GM18519 (cell line): Measurements from ENCODE around the gene CPED1.
A peak's percentile ranks its signal among the peaks of the same experiment; 100 is the strongest.
"Not testable (repeated sequence)": the region's sequence is repeated elsewhere in the genome, so short reads cannot be mapped to it uniquely, and the experiment has no call there.

Source experiments
- ATAC-seq: cut with Tn5 transposase; IDR thresholded peaks from one replicate; pipeline ENCODE4 v1.9.1; 2021; ENCODE audit warnings: mild to moderate bottlenecking, moderate library complexity; ENCODE audit not compliant: unreplicated experiment, low FRiP score

The CPED1 gene

GRCh38 chr7:120979765-120980499 is 8.6 kb upstream of the CPED1 start:
- no peak for ATAC-seq

- ATAC-seq, result no peak
These were observed 7.4 kb upstream of the CPED1 start for GRCh38 chr7:120981117-120981516.

DNA sequence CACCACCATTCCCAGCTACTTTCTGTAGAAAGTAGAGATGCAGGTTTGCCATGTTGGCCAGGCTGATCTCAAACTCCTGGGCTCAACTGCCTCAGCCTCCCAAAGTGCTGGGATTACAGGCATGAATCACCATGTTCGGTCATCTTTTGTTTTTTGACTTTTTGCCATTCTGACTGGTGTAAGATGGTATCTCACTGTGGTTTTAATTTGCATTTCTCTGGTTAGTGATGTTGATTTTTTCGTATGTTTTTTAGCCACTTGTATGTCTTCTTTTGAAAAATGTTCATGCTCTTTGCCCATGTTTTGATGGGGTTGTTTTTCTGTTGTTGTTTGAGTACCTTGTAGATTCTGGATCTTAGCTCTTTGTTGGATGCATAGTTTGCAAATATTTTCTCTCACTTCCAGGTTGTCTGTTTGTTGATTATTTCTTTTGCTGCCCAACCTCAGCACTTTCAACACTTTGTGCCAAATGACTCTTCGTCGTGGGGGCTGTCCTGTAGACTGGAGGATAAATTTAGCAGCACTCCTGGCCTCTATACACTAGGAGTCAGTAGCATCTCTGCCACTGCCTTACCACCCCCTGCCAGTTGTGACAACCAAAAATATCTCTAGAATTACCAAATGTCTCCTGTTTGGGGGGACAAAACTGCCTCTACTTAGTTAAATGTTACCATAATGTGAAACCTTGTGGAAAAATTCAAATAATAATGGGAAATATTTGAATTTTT is 6.5 kb upstream of the CPED1 start:
- no peak for ATAC-seq

DNA sequence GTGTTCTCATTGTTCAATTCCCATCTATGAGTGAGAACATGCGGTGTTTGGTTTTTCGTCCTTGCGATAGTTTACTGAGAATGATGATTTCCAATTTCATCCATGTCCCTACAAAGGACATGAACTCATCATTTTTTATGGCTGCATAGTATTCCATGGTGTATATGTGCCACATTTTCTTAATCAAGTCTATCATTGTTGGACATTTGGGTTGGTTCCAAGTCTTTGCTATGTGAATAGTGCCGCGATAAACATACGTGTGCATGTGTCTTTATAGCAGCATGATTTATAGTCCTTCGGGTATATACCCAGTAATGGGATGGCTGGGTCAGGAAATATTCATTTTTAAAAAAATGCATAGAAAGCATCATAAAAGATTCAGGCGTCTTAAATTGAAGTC is 4.9 kb upstream of the CPED1 start:
- not testable (repeated sequence) for ATAC-seq

- ATAC-seq, result no peak
These were observed 4.1 kb upstream of the CPED1 start for GRCh38 chr7:120984406-120984805.

DNA sequence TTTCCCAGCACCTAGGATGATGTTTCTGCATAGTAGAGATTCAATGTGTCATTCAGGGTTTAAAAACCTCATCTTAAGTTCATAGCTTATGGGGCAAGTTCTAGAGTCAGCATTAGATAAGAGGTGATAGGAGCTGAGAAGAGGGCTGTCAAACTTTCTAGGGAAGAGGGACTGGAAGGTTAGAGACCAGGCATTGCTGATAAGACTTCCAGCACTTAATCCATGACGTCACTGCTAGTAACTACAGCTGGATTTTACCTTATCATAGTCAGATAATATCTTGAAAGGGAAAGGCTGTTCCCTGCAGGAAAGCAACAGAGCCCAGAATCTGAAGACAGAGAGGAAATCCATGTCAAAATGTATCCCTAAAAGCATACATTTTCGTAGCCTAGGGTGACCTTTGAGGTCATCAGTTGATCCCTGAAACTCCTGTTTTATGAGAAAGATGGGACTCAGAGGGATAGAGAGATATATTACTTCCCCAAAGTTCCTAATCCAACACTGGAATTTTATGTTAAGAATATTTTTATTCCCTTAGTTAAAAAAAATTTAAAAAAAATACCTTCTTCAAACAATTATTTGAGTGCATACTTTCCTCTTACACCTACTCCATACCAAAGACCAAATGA is 3.3 kb upstream of the CPED1 start:
- no peak for ATAC-seq

DNA sequence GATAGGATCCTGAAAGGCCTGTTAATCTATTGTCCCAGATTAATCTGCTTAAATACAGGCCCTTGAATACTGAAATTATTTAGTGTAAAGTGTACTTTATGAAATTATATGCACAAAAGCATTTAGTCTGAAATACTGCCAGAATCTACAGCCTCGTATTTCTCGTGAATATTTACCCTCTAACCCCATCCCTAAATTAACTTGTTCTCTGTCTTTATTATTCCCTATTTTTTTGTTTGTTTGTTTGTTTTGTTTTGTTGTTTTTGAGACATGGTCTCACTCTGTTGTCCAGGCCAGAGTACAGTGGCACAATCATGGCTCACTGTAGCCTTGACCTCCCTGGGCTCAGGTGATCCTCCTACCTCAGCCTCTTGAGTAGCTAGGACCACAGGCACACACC is 2.7 kb upstream of the CPED1 start:
- ATAC-seq, result no peak

DNA sequence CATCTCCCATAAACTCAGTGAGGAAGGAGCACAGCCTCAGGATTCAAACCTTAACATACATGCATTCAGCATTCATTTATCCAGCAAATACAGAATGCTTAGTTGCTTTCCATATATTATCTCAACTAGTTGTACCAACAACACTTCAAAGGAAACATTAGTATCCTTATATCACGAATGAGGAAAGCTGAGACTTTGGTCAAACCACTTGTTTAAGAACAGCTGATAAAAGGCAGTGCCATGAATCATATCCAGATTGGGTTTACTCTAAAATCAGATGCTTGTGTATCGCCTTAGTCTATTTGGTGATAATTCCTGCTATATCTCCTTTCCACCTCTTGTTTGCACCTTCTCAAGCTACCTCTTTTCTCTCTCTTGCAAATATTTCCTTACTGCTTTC is 1.9 kb upstream of the CPED1 start:
- ATAC-seq, result no peak

DNA sequence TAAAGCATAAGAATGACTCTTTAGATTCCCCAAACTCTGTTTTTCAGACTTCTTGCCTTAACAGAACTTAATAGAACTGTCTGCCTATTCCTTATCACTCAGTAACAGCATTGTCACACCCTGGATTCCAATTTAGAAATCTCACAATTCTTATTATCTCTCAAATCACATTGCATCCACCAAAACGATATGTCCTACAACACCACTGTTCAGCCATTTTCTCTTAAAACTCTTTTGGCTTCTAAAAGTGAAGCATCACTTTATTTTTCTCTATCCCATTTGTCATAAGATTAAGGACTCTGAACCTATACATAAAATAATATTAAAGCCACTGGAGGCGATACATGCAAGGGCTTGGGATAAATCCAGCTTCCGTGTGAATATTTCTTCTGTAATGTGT is 1.2 kb upstream of the CPED1 start:
- ATAC-seq, result no peak

- peak; percentile 97 for ATAC-seq
These were observed 574 bp upstream of the CPED1 start for GRCh38 chr7:120987683-120988590.

- no peak for ATAC-seq
These were observed 1.0 kb downstream of the CPED1 start for GRCh38 chr7:120989257-120990220.

- ATAC-seq, result no peak
These were observed 2.1 kb downstream of the CPED1 start for GRCh38 chr7:120990468-120991118.

DNA sequence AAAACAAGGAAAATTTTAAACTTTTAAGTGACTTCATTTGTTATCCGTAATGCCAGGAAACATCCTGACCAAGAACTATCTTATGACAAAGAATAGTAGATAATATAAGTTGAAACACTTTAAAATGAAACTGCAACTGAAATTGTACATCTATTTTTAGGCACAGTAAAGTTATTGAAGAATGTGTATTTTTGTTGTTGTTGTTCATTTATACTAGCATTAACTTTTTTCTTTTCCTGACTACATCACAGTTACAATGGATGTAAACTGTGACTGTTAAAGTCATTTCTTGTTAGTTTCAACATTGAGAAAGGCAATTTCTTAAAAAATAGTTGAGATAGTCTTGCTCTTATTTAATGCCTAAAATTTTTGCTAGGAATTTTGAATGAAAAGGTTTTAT is 2.6 kb downstream of the CPED1 start:
- no peak for ATAC-seq

DNA sequence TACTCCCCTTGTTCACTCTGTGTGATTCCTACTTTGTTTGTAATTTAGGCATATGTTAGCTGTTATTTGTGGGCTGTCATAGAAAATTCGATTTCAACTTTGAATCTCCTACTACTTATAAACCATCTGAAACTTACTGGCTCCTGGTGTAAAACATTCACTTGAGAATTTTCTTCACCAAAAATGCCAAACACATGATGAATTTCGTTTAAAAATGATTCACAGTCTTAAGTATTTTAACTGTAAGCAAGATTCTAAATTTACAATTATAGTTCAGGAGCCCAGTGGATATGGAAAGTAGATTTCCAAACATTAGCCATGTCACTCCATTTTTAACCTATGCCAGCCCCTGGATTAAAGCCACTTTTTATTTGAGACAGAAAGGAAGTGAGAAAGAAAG is 3.1 kb downstream of the CPED1 start:
- no peak for ATAC-seq

- ATAC-seq, result no peak
These were observed 3.9 kb downstream of the CPED1 start for GRCh38 chr7:120992272-120992964.

DNA sequence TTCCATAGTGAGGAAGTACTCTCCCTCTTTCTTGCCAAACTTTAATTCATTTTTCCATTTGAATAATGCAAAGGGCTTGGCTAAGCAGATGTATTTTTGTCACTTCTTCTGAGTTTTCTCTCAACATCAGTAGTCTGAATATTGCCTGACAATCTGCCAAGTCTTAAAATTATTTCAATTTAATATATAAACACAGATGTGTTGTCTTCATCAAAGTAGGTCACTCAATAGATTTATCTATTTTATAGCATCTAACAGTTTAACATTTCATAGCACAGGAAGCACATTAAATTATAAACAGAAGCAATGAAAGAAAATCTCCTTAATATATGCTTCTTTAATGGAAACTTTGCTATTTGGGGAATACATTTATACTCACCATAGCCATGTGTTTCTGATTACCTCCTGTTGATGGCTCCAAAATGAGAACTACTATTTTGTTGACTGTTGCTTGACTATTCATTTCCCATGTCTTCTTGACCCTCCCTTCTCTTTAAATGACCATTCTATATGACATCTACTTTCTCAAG is 4.5 kb downstream of the CPED1 start:
- no peak for ATAC-seq

DNA sequence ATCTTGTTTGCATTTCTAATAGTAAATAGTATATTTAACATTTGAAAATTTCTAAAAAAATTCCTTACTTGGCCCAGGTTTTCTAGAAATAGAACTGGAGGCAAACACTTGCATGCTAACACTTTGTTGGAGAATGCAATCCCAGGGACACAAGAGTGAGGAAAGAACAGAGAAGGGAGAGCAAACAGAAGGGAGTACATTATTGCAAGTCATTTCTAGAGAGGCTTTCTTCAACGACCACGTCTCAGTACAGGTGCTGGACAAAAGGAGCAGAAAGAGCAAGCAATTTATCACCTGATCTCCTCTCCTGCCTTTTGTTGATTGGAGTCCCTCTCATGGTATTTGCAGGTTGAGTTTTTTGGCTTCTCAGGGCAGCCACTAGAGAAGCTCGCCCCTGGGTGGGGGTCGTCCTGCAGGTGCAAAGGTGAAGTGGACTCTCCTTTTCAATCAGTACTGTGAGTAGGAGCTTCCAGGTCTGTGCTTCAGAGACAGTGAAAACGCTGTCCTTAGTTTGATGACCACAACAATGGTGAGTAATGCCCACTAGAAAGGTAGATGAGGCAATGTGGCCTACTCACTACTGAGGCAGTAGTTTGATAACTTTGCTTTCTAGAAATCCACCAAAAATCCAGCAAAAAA is 5.2 kb downstream of the CPED1 start:
- ATAC-seq, result no peak
